K562 (cell line): Measurements from ENCODE around the gene NFE2. TPM values are rescaled to one million over a fixed set of nuclear protein-coding genes. Genes with fewer than 3 reads are reported as not detected.

Source experiments
- CREB3L1 ChIP-seq: fragments of 450-650 bp; IDR thresholded peaks from 2 replicates; pipeline ENCODE4 v1.6.1; 2014; ENCODE audit warnings: low read depth, mild to moderate bottlenecking, moderate library complexity, borderline replicate concordance
- DPF2 ChIP-seq: fragments of 450-650 bp; IDR thresholded peaks from 2 replicates; pipeline ENCODE4 v1.6.1; 2016
- E2F1 ChIP-seq: sonication (generic); formaldehyde crosslinking; IDR thresholded peaks from 2 replicates; pipeline ENCODE4 v1.8.1; 2023; ENCODE audit warnings: mild to moderate bottlenecking, missing genetic modification reagents, moderate library complexity
- EP400 ChIP-seq: fragments of 450-650 bp; IDR thresholded peaks from 2 replicates; pipeline ENCODE4 v1.6.1; 2017; ENCODE audit warnings: antibody characterized with exemption, mild to moderate bottlenecking, moderate library complexity
- GABPB1 ChIP-seq: sonication (generic); formaldehyde crosslinking; IDR thresholded peaks from 2 replicates; pipeline ENCODE4 v1.8.0; 2022; ENCODE audit warnings: mild to moderate bottlenecking, missing genetic modification reagents
- HBP1 ChIP-seq: fragments of 450-650 bp; formaldehyde crosslinking; IDR thresholded peaks from 2 replicates; pipeline ENCODE4 v1.4.0; 2022; ENCODE audit warnings: missing genetic modification characterization
- HCFC1 ChIP-seq: IDR thresholded peaks from 2 replicates; pipeline ENCODE4 v1.6.1; 2012; ENCODE audit warnings: low read depth, low read length, improper control_type of control experiment
- KDM5B ChIP-seq: fragments of 200-600 bp; sonication (generic); IDR thresholded peaks from 2 replicates; pipeline ENCODE4 v1.6.1; 2012; ENCODE audit warnings: low read depth, mild to moderate bottlenecking, moderate library complexity, low read length, control low read depth, inconsistent platforms; ENCODE audit not compliant: insufficient replicate concordance
- KLF16 ChIP-seq: IDR thresholded peaks from 2 replicates; pipeline ENCODE4 v1.6.1; 2016; ENCODE audit warnings: antibody characterized with exemption
- MYC ChIP-seq, 2 experiments: fragments of 250-450 bp in 1 of 2; sonication (Bioruptor Pico) in 1 of 2; IDR thresholded peaks; 2 replicates each; pipeline versions ENCODE4 v1.5.1 to v1.6.1; 2012 to 2021; ENCODE audit warnings: low read depth in 2 of 2, borderline replicate concordance in 1 of 2, improper control_type of control experiment in 1 of 2, low read length in 1 of 2, mild to moderate bottlenecking in 1 of 2, moderate library complexity in 1 of 2
- NCOA2 ChIP-seq, 2 experiments: fragments of 450-650 bp; IDR thresholded peaks; 2 replicates each; pipeline ENCODE4 v1.6.1; 2018; ENCODE audit warnings: mild to moderate bottlenecking in 2 of 2, moderate library complexity in 1 of 2; ENCODE audit not compliant: partially characterized antibody in 2 of 2
- NCOR1 ChIP-seq: fragments of 450-650 bp; IDR thresholded peaks from 2 replicates; pipeline ENCODE4 v1.6.1; 2016; ENCODE audit warnings: mild to moderate bottlenecking, moderate library complexity
- PKNOX1 ChIP-seq: fragments of 450-650 bp; IDR thresholded peaks from 2 replicates; pipeline ENCODE4 v1.6.1; 2016
- RBFOX2 ChIP-seq: fragments of 200-400 bp; formaldehyde crosslinking; IDR thresholded peaks from 2 replicates; pipeline ENCODE4 v1.6.1; 2017; ENCODE audit warnings: low read depth, mild to moderate bottlenecking, low read length, moderate library complexity
- ZKSCAN8 ChIP-seq: fragments of 200-800 bp; sonication (Bioruptor generic); IDR thresholded peaks from 2 replicates; pipeline ENCODE4 v1.6.1; 2016; ENCODE audit warnings: missing genetic modification characterization, missing compliant biosample characterization
- ZNF197 ChIP-seq: fragments of 200-800 bp; sonication (Bioruptor generic); IDR thresholded peaks from 2 replicates; pipeline ENCODE4 v1.6.1; 2016; ENCODE audit warnings: low read depth, missing genetic modification characterization, missing compliant biosample characterization
- ZNF239 ChIP-seq: fragments of 250-450 bp; sonication (Bioruptor Pico); IDR thresholded peaks from 2 replicates; pipeline ENCODE4 v1.4.0; 2020; ENCODE audit warnings: mild to moderate bottlenecking
- ZNF436 ChIP-seq: fragments of 250-450, 450-650 bp; sonication (Bioruptor Pico); formaldehyde crosslinking; IDR thresholded peaks from 2 replicates; pipeline ENCODE4 v1.7.0; 2020; ENCODE audit warnings: mild to moderate bottlenecking
- ZNF512 ChIP-seq: IDR thresholded peaks from 2 replicates; pipeline ENCODE4 v1.6.1; 2016; ENCODE audit warnings: missing genetic modification characterization, missing compliant biosample characterization
- ZNF764 ChIP-seq: fragments of 250-450 bp; sonication (Bioruptor Pico); IDR thresholded peaks from 2 replicates; pipeline ENCODE4 v1.4.0; 2020; ENCODE audit warnings: low read depth, mild to moderate bottlenecking, moderate library complexity
- ZZZ3 ChIP-seq: fragments of 450-650 bp; IDR thresholded peaks from 2 replicates; pipeline ENCODE4 v1.6.1; 2016; ENCODE audit warnings: antibody characterized with exemption, mild to moderate bottlenecking, moderate library complexity
- polyA plus RNA-seq, 8 experiments: library from polyadenylated mRNA; depleted of rRNA in 4 of 8; stranded (reverse) in 5 of 8; unstranded in 3 of 8; fragments of >200 nt; fragmentation: Nextera tagmentation in 2 of 8; fragmentation: Illumina TruSeq in 1 of 8; extraction: Ambion mirVana in 2 of 8; extraction: Trizol in 1 of 8; gene quantifications; 2 replicates each; pipeline versions ENCODE4 v1.2.1 to v1.2.3, GENCODE V29; 2011 to 2014; ENCODE audit warnings: inconsistent platforms in 1 of 8, missing spikeins in 1 of 8
- total RNA-seq, 7 experiments: library from RNA; depleted of rRNA in 6 of 7; stranded (reverse); fragments of >200 nt in 6 of 7; fragmentation: Illumina TruSeq in 2 of 7; extraction: Trizol in 2 of 7; gene quantifications; 2 replicates each; pipeline versions ENCODE4 v1.2.1 to v1.2.3, GENCODE V29; 2011 to 2021; ENCODE audit warnings: low replicate concordance in 1 of 7

Gene NFE2
- total and polyA plus RNA-seq, 9 of the 15 experiments (the other 6 are each of a cell fraction or from before 2014, with no cell fraction given): 12.3 to 282 (median 208) TPM

- TF ChIP-seq CREB3L1: peak; percentile 62
- TF ChIP-seq ZNF239: no peak
- peak; percentile 67 for TF ChIP-seq GABPB1
- TF ChIP-seq DPF2: peak; percentile 49
- TF ChIP-seq ZNF197 (CRISPR knock-in tag): no peak
- peak; percentile 12; the same call in 1 of the 2 replicates for TF ChIP-seq HBP1 (CRISPR knock-in tag)
- no peak for TF ChIP-seq ZKSCAN8 (CRISPR knock-in tag)
- peak; percentile 28; the same call in 1 of the 2 replicates for TF ChIP-seq HCFC1
- TF ChIP-seq KDM5B: peak; percentile 96
- TF ChIP-seq E2F1 (CRISPR knock-in tag): peak; percentile 99
- peak; percentile 97 for TF ChIP-seq MYC (IDR thresholded peaks at IDR 0.05; ENCODE audit: low read depth, low read length)
- TF ChIP-seq MYC (CRISPR knock-in tag; IDR thresholded peaks at IDR 0.05; ENCODE audit: borderline replicate concordance, low read depth): no peak
- peak; percentile 92 for TF ChIP-seq EP400
- TF ChIP-seq NCOR1: no peak
- TF ChIP-seq ZZZ3: peak; percentile 93
- no peak for TF ChIP-seq ZNF512 (tag)
- peak; percentile 91 for TF ChIP-seq RBFOX2
- peak; percentile 34; the same call in 1 of the 2 replicates for TF ChIP-seq ZNF436 (CRISPR knock-in tag)
- TF ChIP-seq NCOA2 (IDR thresholded peaks at IDR 0.05; ENCODE audit: partially characterized antibody in 2 of 2): no peak
- peak; percentile 100 for TF ChIP-seq PKNOX1
- TF ChIP-seq ZNF764 (CRISPR knock-in tag): no peak
- TF ChIP-seq KLF16: no peak
Observed at GRCh38 chr12:54279632-54280467, 21.0 kb downstream of the NFE2 start, which contains the start of gene CBX5 (continued).
